Amygdala (tissue), 56 donors: ENCODE data around the gene HMCN2.

ENCODE experiments used
- DNase-seq, 56 donors: peaks; one replicate each; lab custom pipeline; 2025; lab: John Stamatoyannopoulos, UW

Gene HMCN2

GRCh38 chr9:130359819-130360218 is 94.3 kb downstream of the HMCN2 start:
- DNase-seq, result no peak

- no peak for DNase-seq
Measured at GRCh38 chr9:130360672-130361071, 95.1 kb downstream of the HMCN2 start.

GRCh38 chr9:130361873-130362362 is 96.4 kb downstream of the HMCN2 start:
- DNase-seq, result no peak

- DNase-seq, result no peak
Measured at GRCh38 chr9:130362691-130363090, 97.1 kb downstream of the HMCN2 start.

GRCh38 chr9:130363755-130364404 is 98.3 kb downstream of the HMCN2 start:
- DNase-seq, result no peak

- no peak for DNase-seq
Measured at GRCh38 chr9:130364619-130365322, 99.2 kb downstream of the HMCN2 start.

GRCh38 chr9:130365323-130365721 is 99.8 kb downstream of the HMCN2 start:
- DNase-seq, result no peak

GRCh38 chr9:130366072-130366471 is 100.5 kb downstream of the HMCN2 start:
- DNase-seq, result no peak

- DNase-seq, result no peak
Measured at GRCh38 chr9:130366888-130367550, 101.5 kb downstream of the HMCN2 start.

- DNase-seq, result no peak
Measured at GRCh38 chr9:130368631-130369103, 103.1 kb downstream of the HMCN2 start.

GRCh38 chr9:130370226-130370625 is 104.7 kb downstream of the HMCN2 start:
- no peak for DNase-seq

GRCh38 chr9:130371196-130371966 is 105.8 kb downstream of the HMCN2 start:
- no peak for DNase-seq

- DNase-seq, result no peak
Measured at GRCh38 chr9:130372057-130372456, 106.5 kb downstream of the HMCN2 start.

GRCh38 chr9:130373679-130374325 is 108.2 kb downstream of the HMCN2 start:
- DNase-seq, result no peak

GRCh38 chr9:130377612-130378011 is 112.1 kb downstream of the HMCN2 start:
- DNase-seq, result no peak

GRCh38 chr9:130378875-130379648 is 113.5 kb downstream of the HMCN2 start:
- no peak for DNase-seq

GRCh38 chr9:130379649-130379970 is 114.0 kb downstream of the HMCN2 start:
- DNase-seq, result no peak

- no peak for DNase-seq
Measured at GRCh38 chr9:130380920-130381469, 115.4 kb downstream of the HMCN2 start.

GRCh38 chr9:130381660-130382059 is 116.1 kb downstream of the HMCN2 start:
- no peak for DNase-seq
